ENCODE results near the gene KIF1A.
"Not testable (repeated sequence)": the region's sequence is repeated elsewhere in the genome, so short reads cannot be mapped to it uniquely, and the experiment has no call there.

Gene KIF1A

DNA sequence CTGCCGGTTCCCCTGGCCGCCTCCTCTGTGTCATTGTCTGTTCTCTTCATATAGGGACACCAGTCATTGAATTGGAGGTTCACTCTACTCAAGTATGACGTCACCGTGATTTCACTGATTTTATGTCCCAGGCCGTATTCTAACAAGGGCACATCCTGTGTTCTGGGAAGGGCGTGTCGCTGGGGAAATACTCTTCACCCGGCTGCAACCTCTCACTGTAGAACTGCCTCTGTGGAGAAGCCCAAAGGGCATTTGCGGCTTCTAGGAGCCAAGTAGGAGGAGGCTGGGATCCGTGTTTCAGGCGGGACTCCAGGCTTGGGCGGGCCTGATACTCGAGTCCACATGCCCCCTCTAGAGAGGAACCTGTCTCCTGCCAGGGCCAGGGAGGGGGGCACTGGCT, 123.5 kb downstream of the KIF1A start:
- not testable (repeated sequence) for DNase-seq

DNA sequence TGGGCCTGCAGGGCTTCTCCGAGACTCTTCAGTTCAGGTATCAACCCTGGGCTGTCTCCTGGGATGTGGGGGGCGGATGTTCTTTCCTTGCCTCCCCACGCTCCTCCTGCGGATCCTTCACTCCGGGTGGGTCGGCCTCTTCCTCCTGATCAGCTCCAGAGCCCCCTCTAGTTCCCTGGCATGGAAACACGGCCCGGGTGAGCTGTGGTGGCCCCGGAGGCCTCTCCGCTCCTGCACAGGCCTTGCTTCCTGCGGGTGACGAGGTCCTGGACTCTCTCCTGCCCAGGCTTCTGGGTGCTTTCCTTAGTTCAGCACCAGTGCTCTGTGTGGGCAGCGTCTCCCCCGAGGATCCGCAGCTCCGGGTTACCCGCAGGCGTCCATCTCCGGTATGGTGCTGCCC, 124.4 kb downstream of the KIF1A start:
- DNase-seq, result not testable (repeated sequence)

GRCh38 chr2:240694304-240694703, 125.7 kb downstream of the KIF1A start:
- not testable (repeated sequence) for DNase-seq

GRCh38 chr2:240692583-240693561, 127.1 kb downstream of the KIF1A start:
- DNase-seq, result not testable (repeated sequence)

DNA sequence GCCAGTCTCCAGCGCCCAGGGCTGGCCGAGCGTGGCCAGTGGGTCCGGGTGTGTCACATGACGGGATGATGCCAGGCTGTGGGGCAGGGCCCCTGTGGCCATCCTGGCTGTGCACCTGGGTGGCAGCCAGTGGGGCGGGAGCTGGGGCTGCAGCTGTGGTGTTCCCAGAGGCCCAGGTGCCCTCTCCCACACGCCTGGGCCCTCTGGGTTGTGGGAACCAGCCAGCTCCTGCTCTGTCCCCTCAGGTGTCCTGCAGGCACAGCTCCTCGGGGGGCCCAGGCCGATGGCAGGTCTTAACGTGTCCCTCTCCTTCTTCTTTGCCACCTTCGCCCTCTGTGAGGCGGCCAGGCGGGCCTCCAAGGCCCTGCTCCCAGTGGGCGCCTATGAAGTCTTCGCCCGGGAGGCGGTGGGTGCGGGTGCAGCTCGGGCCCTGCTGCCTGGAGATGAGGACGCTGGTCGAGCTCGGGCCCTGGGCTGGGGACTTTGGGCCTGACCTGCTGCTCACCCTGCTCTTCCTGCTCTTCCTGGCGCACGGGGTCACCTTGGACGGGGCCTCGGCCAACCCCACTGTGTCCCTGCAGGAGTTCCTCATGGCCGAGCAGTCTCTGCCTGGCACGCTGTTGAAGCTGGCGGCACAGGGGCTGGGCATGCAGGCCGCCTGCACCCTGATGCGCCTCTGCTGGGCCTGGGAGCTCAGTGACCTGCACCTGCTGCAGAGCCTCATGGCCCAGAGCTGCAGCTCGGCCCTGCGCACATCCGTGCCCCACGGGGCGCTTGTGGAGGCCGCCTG, 128.2 kb downstream of the KIF1A start, which contains the start of gene AQP12A:
Gene AQP12A, plus strand, starts transcription at position 236 of the 790 bp plus-strand sequence. Its CDS starts 48 bp downstream, at position 284.
- not testable (repeated sequence) for DNase-seq

DNA sequence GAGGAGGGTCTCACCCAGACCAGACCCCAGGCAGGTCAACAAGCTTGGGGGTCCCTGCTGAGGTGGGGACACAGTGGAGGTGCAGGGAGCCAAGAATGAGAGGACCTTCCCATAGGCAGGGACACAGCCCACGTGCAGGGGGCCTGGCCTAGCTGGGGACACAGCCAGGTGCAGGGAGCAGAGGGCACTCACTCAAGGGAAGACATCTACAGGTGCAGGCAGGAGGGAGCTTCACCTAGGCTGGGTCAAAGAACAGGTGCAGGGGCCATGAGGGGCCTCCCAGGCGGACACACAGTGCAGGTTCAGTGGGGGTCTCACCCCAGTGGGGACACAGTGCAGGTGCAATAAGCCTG, 129.0 kb downstream of the KIF1A start:
- DNase-seq, result not testable (repeated sequence)

- DNase-seq, result not testable (repeated sequence)
These were observed 129.5 kb downstream of the KIF1A start for GRCh38 chr2:240690421-240691074.

DNA sequence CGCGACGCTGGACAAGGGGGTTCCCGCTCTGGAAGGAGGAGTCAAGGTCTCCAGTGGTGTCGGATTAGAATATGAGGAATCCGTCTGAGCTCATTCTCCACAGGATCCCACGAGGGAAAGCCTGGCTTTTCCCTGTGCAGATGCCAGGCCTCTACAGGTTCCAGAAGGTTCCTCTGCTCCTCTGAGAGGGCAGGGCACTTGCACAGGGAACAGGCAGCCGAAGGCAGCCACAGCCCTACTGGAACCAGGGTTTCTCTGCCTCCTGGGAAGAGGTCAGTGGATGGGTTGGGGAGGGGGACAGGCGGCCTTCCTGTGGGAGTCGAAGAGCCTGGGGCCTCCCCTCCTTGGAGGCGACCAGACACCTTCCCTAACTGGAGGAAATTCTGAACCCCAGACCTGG, 130.0 kb downstream of the KIF1A start:
- DNase-seq, result no peak

- DNase-seq, result no peak
These were observed 131.5 kb downstream of the KIF1A start for GRCh38 chr2:240688553-240688919.

GRCh38 chr2:240687741-240688552, 132.1 kb downstream of the KIF1A start:
- no peak for DNase-seq

- no peak for DNase-seq
These were observed 132.8 kb downstream of the KIF1A start for GRCh38 chr2:240687045-240687740.

DNA sequence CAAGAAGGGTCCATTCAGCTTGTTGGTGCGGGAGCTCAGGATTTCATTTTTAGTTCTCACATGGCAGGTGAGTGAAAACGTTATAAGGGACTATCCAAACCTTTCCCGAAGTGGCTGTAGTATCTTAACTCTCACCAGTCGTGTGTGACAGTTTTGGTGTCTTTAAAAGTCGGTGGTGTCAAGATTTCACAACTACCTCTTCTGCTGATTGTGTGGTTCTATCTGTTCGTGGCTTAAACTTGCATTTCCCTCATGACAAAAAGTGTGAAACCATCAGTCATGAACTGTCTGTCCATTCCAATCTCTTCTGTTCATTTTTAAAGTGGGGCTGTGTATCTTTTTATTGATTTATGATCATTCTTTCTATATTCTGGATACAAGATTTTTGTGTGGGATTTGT, 133.6 kb downstream of the KIF1A start:
- no peak for DNase-seq

- DNase-seq, result no peak
These were observed 134.1 kb downstream of the KIF1A start for GRCh38 chr2:240685771-240686371.

DNA sequence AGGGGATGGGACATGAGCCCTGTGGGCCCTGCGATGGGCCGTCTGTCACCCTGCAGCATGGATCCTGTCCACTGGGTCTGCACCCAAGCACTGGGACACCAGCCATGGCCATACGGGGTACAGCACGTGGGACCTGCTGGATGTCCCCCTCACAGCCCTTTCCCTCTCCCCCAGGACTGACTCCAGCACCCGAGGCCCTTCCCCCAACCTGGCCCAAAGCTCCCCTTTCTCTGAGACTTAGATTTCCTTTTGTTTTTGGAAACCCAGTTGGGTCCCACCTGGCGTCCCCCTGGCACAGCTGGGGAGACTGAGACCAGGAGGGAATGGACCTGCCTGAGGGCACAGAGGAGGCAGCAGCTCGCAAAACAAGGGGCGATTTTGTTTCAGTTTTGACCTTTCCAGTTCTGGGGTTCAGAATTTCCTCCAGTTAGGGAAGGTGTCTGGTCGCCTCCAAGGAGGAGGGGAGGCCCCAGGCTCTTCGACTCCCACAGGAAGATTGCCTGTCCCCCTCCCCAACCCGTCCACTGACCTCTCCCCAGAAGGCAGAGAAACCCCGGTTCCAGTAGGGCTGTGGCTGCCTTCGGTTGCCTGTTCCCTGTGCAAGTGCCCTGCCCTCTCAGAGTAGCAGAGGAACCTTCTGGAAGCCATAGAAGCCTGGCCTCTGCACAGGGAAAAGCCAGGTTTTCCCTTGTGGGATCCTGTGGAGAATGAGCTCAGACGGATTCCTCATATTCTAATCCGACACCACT, 135.9 kb downstream of the KIF1A start:
- DNase-seq, result not testable (repeated sequence)

DNA sequence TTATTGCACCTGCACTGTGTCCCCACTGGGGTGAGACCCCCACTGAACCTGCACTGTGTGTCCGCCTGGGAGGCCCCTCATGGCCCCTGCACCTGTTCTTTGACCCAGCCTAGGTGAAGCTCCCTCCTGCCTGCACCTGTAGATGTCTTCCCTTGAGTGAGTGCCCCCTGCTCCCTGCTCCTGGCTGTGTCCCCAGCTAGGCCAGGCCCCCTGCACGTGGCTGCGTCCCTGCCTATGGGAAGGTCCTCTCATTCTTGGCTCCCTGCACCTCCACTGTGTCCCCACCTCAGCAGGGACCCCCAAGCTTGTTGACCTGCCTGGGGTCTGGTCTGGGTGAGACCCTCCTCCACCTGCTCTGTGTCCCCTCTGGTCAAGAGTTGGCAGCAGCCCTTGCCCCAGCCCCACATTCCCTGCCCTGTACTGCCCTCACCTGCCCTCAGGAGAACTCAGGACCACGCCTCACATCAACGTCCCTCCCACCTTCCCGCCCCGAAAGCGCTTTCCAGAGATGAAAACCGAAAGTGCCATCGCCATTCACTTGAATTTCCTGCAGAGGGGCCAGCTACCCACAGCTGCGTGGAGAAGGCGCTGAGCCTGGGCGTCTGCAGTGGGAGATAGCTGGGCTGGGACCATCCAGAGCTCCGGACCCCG, 136.6 kb downstream of the KIF1A start:
- DNase-seq, result not testable (repeated sequence)

GRCh38 chr2:240682431-240683224, 137.4 kb downstream of the KIF1A start, which contains the start of gene AQP12B:
Gene AQP12B, minus strand, starts transcription at chr2:240682885. Its CDS starts 48 bp downstream, at chr2:240682837.
- not testable (repeated sequence) for DNase-seq

DNA sequence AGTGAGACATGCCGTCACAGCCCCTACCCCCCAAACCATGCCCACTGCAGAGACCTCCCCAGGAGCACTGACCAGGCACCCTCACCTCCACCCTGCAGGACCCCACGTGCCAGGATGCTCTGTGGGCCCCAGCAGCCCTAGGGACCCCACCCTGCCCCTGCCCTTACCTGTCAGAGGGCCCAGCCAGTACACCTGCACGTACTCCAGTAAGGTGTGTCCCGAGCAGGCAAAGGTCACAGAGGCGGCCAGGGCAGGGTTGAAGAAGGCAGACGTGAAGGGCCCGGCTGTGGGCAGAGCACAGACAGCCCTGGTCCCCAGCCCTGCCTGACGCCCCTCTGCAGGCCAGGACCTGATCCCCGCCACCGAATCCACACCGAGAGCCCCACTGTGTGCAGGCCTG, 139.8 kb downstream of the KIF1A start:
- not testable (repeated sequence) for DNase-seq

- not testable (repeated sequence) for DNase-seq
These were observed 141.1 kb downstream of the KIF1A start for GRCh38 chr2:240678909-240679308.

GRCh38 chr2:240678043-240678442, 142.0 kb downstream of the KIF1A start:
- DNase-seq, result not testable (repeated sequence)
